Mucosa of stomach (tissue), 1 donor: Measurements from ENCODE around the gene UBE4B.
"Not testable (repeated sequence)": the region's sequence is repeated elsewhere in the genome, so short reads cannot be mapped to it uniquely, and the experiment has no call there.

ENCODE experiments used
- H3K27me3 ChIP-seq: one replicate; pipeline ENCODE4 v1.7.0; 2013; ENCODE audit warnings: mild to moderate bottlenecking, low read length; ENCODE audit not compliant: control insufficient read depth, insufficient read depth
- H3K36me3 ChIP-seq: one replicate; pipeline ENCODE4 v1.7.0; 2013; ENCODE audit warnings: low read length; ENCODE audit not compliant: control insufficient read depth, insufficient read depth
- H3K4me1 ChIP-seq: one replicate; pipeline ENCODE4 v1.7.0; 2013; ENCODE audit warnings: mild to moderate bottlenecking, low read length; ENCODE audit not compliant: control insufficient read depth, insufficient read depth
- H3K4me3 ChIP-seq: one replicate; pipeline ENCODE4 v1.7.0; 2013; ENCODE audit warnings: low read length
- H3K9ac ChIP-seq: one replicate; pipeline ENCODE4 v1.7.0; 2013; ENCODE audit warnings: mild to moderate bottlenecking, low read length, moderate library complexity
- H3K9me3 ChIP-seq: one replicate; pipeline ENCODE4 v1.7.0; 2013; ENCODE audit warnings: mild to moderate bottlenecking, low read length, moderate library complexity; ENCODE audit not compliant: control insufficient read depth
- donor health status: Pancreatic carcinoma.

The UBE4B gene

GRCh38 chr1:10210841-10211804, 178.4 kb downstream of the UBE4B start:
- H3K4me1 ChIP-seq: peaks cover 10% of the 10 kb centered on the region
- no peaks in the 10 kb centered on the region for H3K27me3 ChIP-seq
- H3K4me3 ChIP-seq: peak overlapping the region; percentile 99
- peak overlapping the region; percentile 94 for H3K9ac ChIP-seq
- no peaks in the 10 kb centered on the region for H3K36me3 ChIP-seq
- H3K9me3 ChIP-seq: no peaks in the 10 kb centered on the region

- Histone ChIP-seq H3K9ac (peak overlapping the region; percentile 94), H3K9me3 (no peaks in the 10 kb centered on the region), H3K36me3 (no peaks in the 10 kb centered on the region), H3K4me1 (peaks cover 10% of the 10 kb centered on the region), H3K27me3 (no peaks in the 10 kb centered on the region), H3K4me3 (peak overlapping the region; percentile 99)
Measured at GRCh38 chr1:10211805-10212410, 179.2 kb downstream of the UBE4B start.

- Histone ChIP-seq H3K4me3 (no peak overlapping the region), H3K9ac (peak overlapping the region; percentile 94), H3K4me1 (peaks cover 10% of the 10 kb centered on the region)
Measured at GRCh38 chr1:10212476-10212875, 179.7 kb downstream of the UBE4B start.

GRCh38 chr1:10213186-10213705, 180.5 kb downstream of the UBE4B start:
- peaks cover 10% of the 10 kb centered on the region for H3K4me1 ChIP-seq
- no peaks in the 10 kb centered on the region for H3K27me3 ChIP-seq
- no peaks in the 10 kb centered on the region for H3K9me3 ChIP-seq
- no peaks in the 10 kb centered on the region for H3K36me3 ChIP-seq
- H3K9ac ChIP-seq: no peak overlapping the region
- no peak overlapping the region for H3K4me3 ChIP-seq

More at GRCh38 chr1:10212476-10212875, 179.7 kb downstream of the UBE4B start:
- no peaks in the 10 kb centered on the region for H3K36me3 ChIP-seq
- H3K27me3 ChIP-seq: no peaks in the 10 kb centered on the region
- no peaks in the 10 kb centered on the region for H3K9me3 ChIP-seq

- peaks cover 10% of the 10 kb centered on the region for H3K4me1 ChIP-seq
- no peak overlapping the region for H3K9ac ChIP-seq
- no peaks in the 10 kb centered on the region for H3K27me3 ChIP-seq
- H3K4me3 ChIP-seq: no peak overlapping the region
- H3K9me3 ChIP-seq: no peaks in the 10 kb centered on the region
- H3K36me3 ChIP-seq: no peaks in the 10 kb centered on the region
Measured at GRCh38 chr1:10216090-10216749, 183.5 kb downstream of the UBE4B start.

GRCh38 chr1:10217748-10218441, 185.1 kb downstream of the UBE4B start:
- Histone ChIP-seq H3K36me3 (no peaks in the 10 kb centered on the region), H3K4me1 (no peaks in the 10 kb centered on the region), H3K9me3 (no peaks in the 10 kb centered on the region), H3K4me3 (no peak overlapping the region), H3K9ac (no peak overlapping the region), H3K27me3 (no peaks in the 10 kb centered on the region)

GRCh38 chr1:10220200-10220599, 187.4 kb downstream of the UBE4B start:
- H3K4me3 ChIP-seq: no peak overlapping the region
- no peaks in the 10 kb centered on the region for H3K36me3 ChIP-seq
- peaks cover 4% of the 10 kb centered on the region for H3K4me1 ChIP-seq
- no peaks in the 10 kb centered on the region for H3K9me3 ChIP-seq
- no peak overlapping the region for H3K9ac ChIP-seq
- H3K27me3 ChIP-seq: no peaks in the 10 kb centered on the region

- H3K4me1 ChIP-seq, H3K9me3 ChIP-seq, H3K27me3 ChIP-seq, H3K9ac ChIP-seq, H3K36me3 ChIP-seq, H3K4me3 ChIP-seq: not testable (repeated sequence)
Measured at GRCh38 chr1:10220657-10221056, 187.9 kb downstream of the UBE4B start.

GRCh38 chr1:10225573-10225972, 192.8 kb downstream of the UBE4B start:
- Histone ChIP-seq H3K4me3 (no peak overlapping the region), H3K9me3 (no peaks in the 10 kb centered on the region), H3K9ac (no peak overlapping the region), H3K36me3 (no peaks in the 10 kb centered on the region), H3K4me1 (peaks cover 5% of the 10 kb centered on the region), H3K27me3 (no peaks in the 10 kb centered on the region)

GRCh38 chr1:10228528-10228927, 195.8 kb downstream of the UBE4B start:
- Histone ChIP-seq H3K36me3 (no peaks in the 10 kb centered on the region), H3K27me3 (no peaks in the 10 kb centered on the region), H3K4me3 (no peak overlapping the region), H3K9ac (no peak overlapping the region), H3K9me3 (no peaks in the 10 kb centered on the region), H3K4me1 (peaks cover 5% of the 10 kb centered on the region)

- peaks cover 4% of the 10 kb centered on the region for H3K4me1 ChIP-seq
Measured at GRCh38 chr1:10229903-10230302, 197.1 kb downstream of the UBE4B start.

More at GRCh38 chr1:10229903-10230302, 197.1 kb downstream of the UBE4B start:
- Histone ChIP-seq H3K36me3 (no peaks in the 10 kb centered on the region), H3K4me3 (no peak overlapping the region), H3K9ac (no peak overlapping the region), H3K27me3 (no peaks in the 10 kb centered on the region), H3K9me3 (no peaks in the 10 kb centered on the region)
